ENCODE data around the gene GALNT10. TPM values are rescaled to one million over a fixed set of nuclear protein-coding genes. Genes with fewer than 3 reads are reported as not detected.

GALNT10 gene
- polyA plus RNA-seq, 1 of the 3 experiments (the other 2 are of a cell fraction) = 56.3 TPM

GRCh38 chr5:154278908-154279307 is 88.4 kb downstream of the GALNT10 start:
- H3K9me2 ChIP-seq = no peaks in the 10 kb centered on the region
- H3K9ac ChIP-seq = no peak overlapping the region
- CTCF ChIA-PET = no interaction called here
- no peaks in the 10 kb centered on the region for H3K27me3 ChIP-seq (ENCODE audit: insufficient read depth)
- H3K4me2 ChIP-seq = no peak overlapping the region
- H3F3A ChIP-seq (replicated peaks; ENCODE audit: insufficient read depth) = peaks cover 16% of the 10 kb centered on the region
- no peak overlapping the region for H3K27ac ChIP-seq (ENCODE audit: low read depth in 2 of 2, low read length in 1 of 2)
- TF ChIP-seq REST (IDR thresholded peaks at IDR 0.05; ENCODE audit: low read depth, low read length) (no peak), NRF1 (IDR thresholded peaks at IDR 0.05; ENCODE audit: low read depth, low read length) (no peak), JUND (IDR thresholded peaks at IDR 0.05) (no peak), EP300 (IDR thresholded peaks at IDR 0.05; ENCODE audit: borderline replicate concordance in 1 of 2, low read depth in 1 of 2, low read length in 1 of 2) (no peak), YY1 (IDR thresholded peaks at IDR 0.05; ENCODE audit: low read depth) (no peak), RFX5 (IDR thresholded peaks at IDR 0.05; ENCODE audit: low read length) (no peak), RXRA (IDR thresholded peaks at IDR 0.05; ENCODE audit: borderline replicate concordance, low read depth) (no peak), CHD2 (IDR thresholded peaks at IDR 0.05; ENCODE audit: low read length, partially characterized antibody) (no peak), USF1 (IDR thresholded peaks at IDR 0.05; ENCODE audit: borderline replicate concordance, low read depth) (no peak), FOXM1 (IDR thresholded peaks at IDR 0.05; ENCODE audit: low read depth) (no peak), IRF3 (IDR thresholded peaks at IDR 0.05; ENCODE audit: low read depth, low read length) (no peak), TEAD4 (IDR thresholded peaks at IDR 0.05; ENCODE audit: borderline replicate concordance, insufficient read depth) (no peak), PBX3 (IDR thresholded peaks at IDR 0.05) (no peak), RCOR1 (IDR thresholded peaks at IDR 0.05; ENCODE audit: low read length) (no peak), TAF1 (IDR thresholded peaks at IDR 0.05; ENCODE audit: borderline replicate concordance, low read depth, low read length) (no peak), ZBTB33 (IDR thresholded peaks at IDR 0.05; ENCODE audit: borderline replicate concordance, low read depth) (no peak)
- POLR2A ChIA-PET = no interaction called here
- H2AFZ ChIP-seq (ENCODE audit: low read depth) = no peak overlapping the region
- peaks cover 92% of the 10 kb centered on the region for H3K79me2 ChIP-seq (ENCODE audit: insufficient read depth)
- peaks cover 10 to 28% of the 10 kb centered on the region in 2 experiments; a peak in 3 of 4 replicates for H3K4me1 ChIP-seq (ENCODE audit: control insufficient read depth in 1 of 2, insufficient read depth in 2 of 2, low read depth in 1 of 2, low read length in 1 of 2)
- H3K36me3 ChIP-seq (replicated peaks in 1 of 2; ENCODE audit: control insufficient read depth in 1 of 2, insufficient read depth in 2 of 2, low read length in 1 of 2) = no peaks in the 10 kb centered on the region
- 0 out of 2 replicates have a peak, but pooled peaks cover 3% of the 10 kb centered on the region for H4K20me1 ChIP-seq (ENCODE audit: insufficient read depth)
- no peaks in the 10 kb centered on the region for H3K9me3 ChIP-seq
- H3K4me3 ChIP-seq (ENCODE audit: low read depth in 2 of 2, low read length in 1 of 2) = no peak overlapping the region
- DNase-seq = no peak
